ENCODE data around the gene LZTS3. TPM values are rescaled to one million over a fixed set of nuclear protein-coding genes. Genes with fewer than 3 reads are reported as not detected.

Gene LZTS3
- total and polyA plus RNA-seq, 2 of the 8 experiments (the other 6 are each of a cell fraction or from before 2014, with no cell fraction given), result 31.8 to 33.5 TPM

DNA sequence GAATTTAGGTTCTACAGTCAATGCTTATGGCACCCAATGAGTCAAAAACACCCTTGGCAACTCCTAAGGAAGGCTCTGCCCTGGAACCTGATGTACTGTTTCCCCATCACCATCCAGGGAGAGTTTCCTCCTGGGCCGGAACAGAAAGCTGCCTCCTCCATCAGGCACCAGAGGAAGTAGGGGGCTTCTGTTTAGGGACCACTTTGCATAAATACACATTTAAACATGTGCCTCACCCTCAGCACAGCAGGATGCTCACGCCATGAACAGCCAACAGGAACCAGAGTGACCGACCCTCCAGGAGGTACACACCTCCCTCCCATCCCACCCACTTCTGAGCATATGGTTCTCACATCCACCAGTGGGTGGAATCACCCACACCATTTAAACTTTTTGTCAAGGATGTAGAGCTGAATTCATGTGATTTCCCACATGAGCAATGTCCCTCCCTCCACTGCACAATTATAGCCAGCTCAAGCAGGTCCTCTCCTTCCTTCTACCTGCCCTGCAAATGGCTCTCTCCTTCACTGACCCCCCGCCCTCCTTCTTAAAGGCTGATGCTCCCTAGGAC, 16.3 kb upstream of the LZTS3 start:
- Histone ChIP-seq H4K8ac (ENCODE audit: extremely low read depth, insufficient read depth, low read length) (no peak overlapping the region), H3K18ac (ENCODE audit: extremely low read depth, low read length) (no peak overlapping the region), H3K79me1 (ENCODE audit: low read depth, low read length) (no peaks in the 10 kb centered on the region), H3K27ac (ENCODE audit: low read depth, low read length) (no peak overlapping the region), H3K56ac (replicated peaks; ENCODE audit: insufficient read length, low read depth, low read length) (no peak overlapping the region), H4K5ac (ENCODE audit: insufficient read length, low read depth, low read length) (no peak overlapping the region), H3K36me3 (ENCODE audit: control insufficient read depth in 2 of 4, insufficient read depth in 4 of 4, low read length in 3 of 4) (peaks cover 15 to 49% (median 31%) of the 10 kb centered on the region in 4 experiments), H3K9ac (replicated peaks in 1 of 4; ENCODE audit: extremely low read depth in 1 of 4, low read depth in 3 of 4, low read length in 3 of 4) (no peak overlapping the region), H2BK20ac (ENCODE audit: low read length) (no peak overlapping the region), H4K20me1 (replicated peaks in 1 of 2; ENCODE audit: control insufficient read depth in 1 of 2, insufficient read depth in 2 of 2, low read length in 2 of 2) (peaks cover 5 to 6% of the 10 kb centered on the region in 2 experiments), H3K27me3 (replicated peaks in 1 of 4; ENCODE audit: control insufficient read depth in 3 of 4, extremely low read depth in 1 of 4, insufficient read depth in 3 of 4, low read length in 3 of 4) (no peaks in the 10 kb centered on the region), H4K91ac (replicated peaks; ENCODE audit: insufficient read length, low read length) (no peak overlapping the region), H3K14ac (ENCODE audit: insufficient read length) (no peak overlapping the region), H3K9me3 (ENCODE audit: insufficient read depth in 2 of 2, low read depth in 1 of 2, low read length in 1 of 2) (no peaks in the 10 kb centered on the region), H2AK5ac (ENCODE audit: low read depth, low read length) (no peak overlapping the region), H2AFZ (ENCODE audit: low read length) (no peak overlapping the region), H2BK5ac (ENCODE audit: low read depth, low read length) (no peak overlapping the region), H3K23me2 (ENCODE audit: low read depth, low read length) (no peaks in the 10 kb centered on the region), H3K4me2 (ENCODE audit: insufficient read depth in 1 of 2, low read depth in 2 of 2, low read length in 2 of 2) (no peak overlapping the region), H3K4me1 (replicated peaks in 1 of 4; ENCODE audit: control insufficient read depth in 3 of 4, insufficient read depth in 4 of 4, low read length in 3 of 4) (no peaks in the 10 kb centered on the region), H2BK12ac (ENCODE audit: low read depth, low read length) (no peak overlapping the region), H3K79me2 (ENCODE audit: control insufficient read depth in 1 of 2, insufficient read depth in 2 of 2, low read length in 2 of 2) (no peaks in the 10 kb centered on the region), H2BK15ac (ENCODE audit: low read length) (no peak overlapping the region), H3K23ac (ENCODE audit: insufficient read length) (no peak overlapping the region), H3K4ac (replicated peaks; ENCODE audit: insufficient read length, low read depth, low read length) (no peak overlapping the region), H2BK120ac (replicated peaks; ENCODE audit: low read depth, low read length) (no peak overlapping the region), H3K4me3 (ENCODE audit: extremely low read depth in 1 of 4, insufficient read depth in 2 of 4, low read depth in 3 of 4, low read length in 4 of 4) (no peak overlapping the region)
- WGBS, 2 experiments (ENCODE audit: extremely low coverage in 1 of 2, insufficient coverage in 1 of 2, insufficient read length in 1 of 2, insufficient replicate concordance in 2 of 2, low coverage in 1 of 2, low lambda C conversion rate in 2 of 2, missing lambda C conversion rate in 1 of 2), result 86% methylated on average over 4 of the region's 4 CpGs; no CpG with 5 or more reads in 1 of the 2 experiments
- DNase-seq (ENCODE audit: low read depth in 1 of 2, low spot score in 2 of 2) (no peak), FAIRE-seq (no peak)
- CTCF ChIA-PET (ENCODE audit: partially characterized antibody), result interaction anchor here (1.1 to 1.5 kb wide), 2 partner anchors 59 to 86 kb away, joined by 3 to 5 read pairs; no protein-coding TSS in a partner anchor
- POLR2A ChIA-PET (ENCODE audit: partially characterized antibody), result interaction anchor here (0.6 to 2.1 kb wide), 9 partner anchors 8 to 518 kb away, joined by 3 to 8 read pairs (median 4); no protein-coding TSS in a partner anchor
- TF ChIP-seq EGR1 (IDR thresholded peaks at IDR 0.05; ENCODE audit: borderline replicate concordance, low read depth, low read length) (no peak), SUZ12 (IDR thresholded peaks at IDR 0.05; ENCODE audit: low read length) (no peak), HDAC2 (IDR thresholded peaks at IDR 0.05; ENCODE audit: borderline replicate concordance in 1 of 2, low read depth in 2 of 2, low read length in 2 of 2) (no peak), KDM5A (IDR thresholded peaks at IDR 0.05; ENCODE audit: low read length) (no peak), YY1 (IDR thresholded peaks at IDR 0.05; ENCODE audit: low read depth, low read length) (no peak), TEAD4 (IDR thresholded peaks at IDR 0.05; ENCODE audit: low read depth, low read length) (no peak), EP300 (IDR thresholded peaks at IDR 0.05; ENCODE audit: borderline replicate concordance in 1 of 2, low read depth in 2 of 2, low read length in 2 of 2) (no peak), MAFK (IDR thresholded peaks at IDR 0.05; ENCODE audit: low read depth, low read length) (no peak), HDAC6 (IDR thresholded peaks at IDR 0.05; ENCODE audit: low read depth, low read length) (no peak), POLR2AphosphoS5 (IDR thresholded peaks at IDR 0.05; ENCODE audit: low read depth, low read length) (no peak), GABPA (IDR thresholded peaks at IDR 0.05; ENCODE audit: borderline replicate concordance, insufficient read depth, low read length) (no peak), SIN3A (conservative IDR thresholded peaks at IDR 0.05 in 1 of 2, IDR thresholded peaks at IDR 0.05 in 1 of 2; ENCODE audit: low read depth in 1 of 2, low read length in 2 of 2) (no peak), SAP30 (IDR thresholded peaks at IDR 0.05; ENCODE audit: insufficient read depth, insufficient replicate concordance, low read length) (no peak)

All from H1 (cell line).